ENCODE data around the gene CDK13.
"Not testable (repeated sequence)": the region's sequence is repeated elsewhere in the genome, so short reads cannot be mapped to it uniquely, and the experiment has no call there.

CDK13 gene

DNA sequence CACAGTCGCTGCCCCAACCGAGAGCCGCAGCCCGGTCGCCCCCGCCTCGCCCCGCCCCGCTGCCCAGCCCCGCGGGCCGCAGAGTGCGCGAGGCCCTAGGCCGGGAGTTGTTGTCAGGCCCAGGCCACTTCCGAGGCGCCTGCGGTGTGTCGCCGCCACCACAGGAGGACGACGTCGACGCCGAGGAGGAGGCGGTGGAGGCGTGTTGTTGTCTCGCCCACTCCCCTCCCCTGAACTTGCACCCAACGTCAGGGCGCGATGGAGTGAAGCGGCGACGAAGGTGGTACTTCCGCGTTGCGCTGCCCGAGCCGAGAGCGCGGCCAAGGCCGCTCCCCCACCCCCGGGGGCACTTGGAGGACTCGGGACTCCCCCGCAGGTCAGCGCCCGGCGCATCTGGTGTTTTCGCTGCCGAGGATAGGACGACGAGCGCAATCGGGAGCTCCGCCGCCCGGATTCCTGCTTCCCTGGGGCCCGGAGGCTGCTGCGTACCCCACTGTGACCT, at the start of gene CDK13:
Gene CDK13, plus strand, starts transcription at position 286 of the 502 bp plus-strand sequence. CDS start 386 bp downstream, outside the sequence.
- peak; percentile 92 for DNase-seq (ENCODE audit: low spot score)

DNA sequence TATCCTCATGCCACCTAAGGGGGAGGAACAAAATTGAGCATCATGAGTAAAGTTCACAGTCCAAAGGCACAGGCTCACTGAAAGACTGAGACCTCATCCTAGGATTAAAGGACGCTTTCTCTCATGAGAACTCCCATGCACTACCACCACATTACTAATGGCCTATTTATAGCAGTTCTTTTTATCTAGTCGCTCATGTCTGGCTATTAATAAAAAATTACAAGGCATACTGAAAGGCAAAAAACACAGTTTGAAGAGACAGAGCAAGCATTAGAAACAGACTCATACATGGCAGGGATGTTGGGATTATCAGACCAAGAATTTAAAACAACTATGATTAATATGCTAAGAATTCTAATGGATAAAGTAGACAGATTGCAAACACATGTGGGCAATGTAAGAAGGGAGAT, 46.0 kb upstream of the CDK13 start:
- no peak for DNase-seq (ENCODE audit: low spot score)

DNA sequence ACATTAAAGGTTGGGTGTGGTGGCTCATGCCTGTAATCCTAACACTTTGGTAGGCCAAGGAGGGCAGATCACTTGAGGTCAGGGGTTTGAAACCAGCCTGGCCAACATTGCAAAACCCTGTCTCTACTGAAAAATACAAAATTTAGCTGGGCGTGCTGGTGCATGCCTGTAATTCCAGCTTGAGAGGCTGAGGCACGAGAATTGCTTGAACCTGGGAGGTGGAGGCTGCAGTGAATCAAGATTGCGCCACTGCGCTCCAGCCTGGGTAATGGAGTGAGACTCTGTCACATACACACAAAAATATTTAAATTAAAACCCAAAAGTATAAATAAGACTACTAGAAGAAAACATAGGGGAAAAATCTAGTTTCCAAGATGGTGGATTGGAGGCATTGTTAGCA, 41.9 kb upstream of the CDK13 start:
- DNase-seq (ENCODE audit: low spot score) = no peak

DNA sequence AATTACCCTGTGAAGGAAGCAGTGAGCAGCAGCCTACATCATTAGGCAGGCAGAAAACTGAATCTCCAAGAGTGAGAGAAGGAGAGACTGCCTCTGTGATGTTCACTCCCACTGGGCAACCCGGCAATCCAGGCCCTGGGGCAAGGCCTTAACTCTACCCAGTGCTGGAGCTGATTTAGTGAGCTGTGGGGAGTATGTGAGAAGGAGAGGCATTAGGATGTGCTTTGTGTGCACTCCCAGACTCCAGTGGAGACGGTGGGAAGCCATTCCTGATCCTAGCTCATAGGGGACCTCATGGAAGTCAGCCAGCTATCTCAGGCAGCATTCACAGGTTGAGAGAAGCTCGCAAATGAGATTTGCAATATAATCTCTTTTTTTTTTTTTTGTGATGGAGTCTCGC, 41.1 kb upstream of the CDK13 start:
- DNase-seq (ENCODE audit: low spot score) = no peak

DNA sequence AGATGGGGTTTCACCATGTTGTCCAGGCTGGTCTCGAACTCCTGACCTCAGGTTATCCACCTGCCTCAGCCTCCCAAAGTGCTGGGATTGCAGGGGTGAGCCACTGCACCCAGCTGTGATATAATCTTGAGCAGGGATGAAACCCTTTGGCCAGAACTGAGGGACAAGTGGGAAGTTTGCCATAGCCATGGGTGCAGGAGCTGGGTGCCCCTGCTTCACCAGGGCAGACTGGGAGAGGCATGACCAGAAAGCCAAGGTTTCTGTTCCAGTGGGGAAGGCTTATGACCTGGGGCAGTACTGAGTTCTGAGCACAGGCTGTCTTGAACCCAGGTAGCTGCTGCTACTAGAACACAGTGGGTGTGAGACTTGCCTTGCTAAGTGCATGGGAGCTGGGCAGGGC, 40.5 kb upstream of the CDK13 start:
- DNase-seq (ENCODE audit: low spot score) = no peak

DNA sequence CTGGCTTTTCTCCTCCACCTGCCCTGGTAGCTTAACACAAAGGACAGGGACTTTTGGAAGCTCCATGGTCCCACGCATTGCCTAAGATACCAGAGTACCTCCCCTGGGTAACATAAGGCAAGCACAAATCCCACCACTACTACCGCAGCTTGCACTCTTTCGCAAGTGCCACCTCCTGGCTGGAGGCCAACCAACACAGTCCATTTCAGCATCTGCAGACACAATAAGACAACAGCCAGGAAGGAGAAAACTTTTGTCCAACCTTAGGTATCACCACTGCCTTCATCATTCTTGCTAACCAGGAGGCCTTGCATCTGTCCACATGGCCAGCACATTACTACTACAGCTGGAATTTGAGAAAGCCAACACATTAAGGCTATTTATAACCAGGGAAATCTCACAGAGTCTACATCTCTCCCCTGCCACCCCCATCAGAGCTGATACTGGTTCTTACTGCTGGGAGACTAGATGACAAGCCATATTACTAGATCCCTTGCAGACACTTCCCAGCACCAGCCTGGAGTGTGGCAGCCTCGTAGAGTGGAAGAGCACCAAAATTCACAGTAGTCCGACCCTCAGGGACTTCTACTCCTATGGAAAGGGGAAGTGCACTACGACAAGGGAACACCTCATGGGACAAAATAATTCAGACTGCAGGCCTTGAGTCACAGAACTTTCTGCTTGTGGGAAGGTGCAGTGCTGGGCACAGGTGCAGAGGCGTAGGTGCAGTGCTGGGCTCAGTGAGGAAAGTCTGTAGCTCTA, 39.8 kb upstream of the CDK13 start:
- DNase-seq (ENCODE audit: low spot score) = no peak

DNA sequence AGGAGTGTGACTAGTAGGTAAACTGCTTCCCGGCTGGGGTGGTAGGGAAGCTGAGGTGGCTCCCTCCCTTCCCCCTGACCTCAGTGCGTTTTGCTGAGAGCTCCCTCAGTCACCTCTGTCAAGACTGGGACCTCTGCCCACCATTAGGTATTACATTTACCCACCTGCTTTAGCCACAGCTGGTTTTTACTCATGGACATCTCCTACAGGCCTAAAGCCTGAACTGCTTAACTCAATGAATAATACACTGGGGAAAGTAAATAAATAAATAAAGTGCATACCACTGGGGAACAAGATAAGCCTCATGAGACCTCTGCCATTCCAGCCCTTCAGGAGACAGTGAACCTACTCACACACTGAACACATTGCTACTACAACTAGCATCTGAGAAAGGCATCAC, 38.9 kb upstream of the CDK13 start:
- DNase-seq (ENCODE audit: low spot score) = no peak

DNA sequence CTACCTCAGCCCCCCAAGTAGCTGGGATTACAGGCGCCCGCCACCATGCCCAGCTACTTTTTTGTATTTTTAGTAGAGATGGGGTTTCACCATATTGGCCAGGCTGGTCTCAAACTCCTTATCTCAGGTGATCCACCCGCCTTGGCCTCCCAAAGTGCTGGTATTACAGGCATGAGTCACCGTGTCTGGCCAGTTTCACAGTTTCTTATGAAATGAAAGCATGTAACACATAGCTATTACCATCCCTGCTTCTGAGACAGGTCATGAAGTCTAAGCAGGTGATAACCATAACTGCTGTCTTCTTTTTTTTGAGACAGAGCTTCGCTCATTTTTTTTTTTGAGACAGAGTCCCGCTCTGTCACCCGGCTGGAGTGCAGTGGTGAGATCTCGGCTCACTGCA, 34.2 kb upstream of the CDK13 start:
- not testable (repeated sequence) for DNase-seq (ENCODE audit: low spot score)

DNA sequence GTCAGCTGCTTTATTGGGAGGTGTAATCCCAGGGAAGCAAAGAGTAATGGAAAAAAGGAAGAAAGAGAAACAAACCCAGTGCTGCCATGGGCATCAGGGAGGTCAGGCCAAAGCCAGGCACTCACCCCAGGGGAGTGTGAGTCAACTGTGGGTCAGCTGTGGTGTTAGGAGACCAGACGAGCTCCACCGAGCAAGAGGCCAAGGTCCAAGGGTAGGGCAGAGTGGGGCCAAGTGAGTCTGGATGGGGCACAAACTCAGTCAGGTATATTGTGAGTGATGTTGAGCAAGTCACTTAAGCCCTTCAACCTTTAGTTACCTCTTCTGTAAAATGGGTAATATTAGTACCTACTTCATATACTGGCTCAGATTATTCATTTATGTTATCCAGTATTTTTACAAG, 30.4 kb upstream of the CDK13 start:
- DNase-seq (ENCODE audit: low spot score) = peak; percentile 15

DNA sequence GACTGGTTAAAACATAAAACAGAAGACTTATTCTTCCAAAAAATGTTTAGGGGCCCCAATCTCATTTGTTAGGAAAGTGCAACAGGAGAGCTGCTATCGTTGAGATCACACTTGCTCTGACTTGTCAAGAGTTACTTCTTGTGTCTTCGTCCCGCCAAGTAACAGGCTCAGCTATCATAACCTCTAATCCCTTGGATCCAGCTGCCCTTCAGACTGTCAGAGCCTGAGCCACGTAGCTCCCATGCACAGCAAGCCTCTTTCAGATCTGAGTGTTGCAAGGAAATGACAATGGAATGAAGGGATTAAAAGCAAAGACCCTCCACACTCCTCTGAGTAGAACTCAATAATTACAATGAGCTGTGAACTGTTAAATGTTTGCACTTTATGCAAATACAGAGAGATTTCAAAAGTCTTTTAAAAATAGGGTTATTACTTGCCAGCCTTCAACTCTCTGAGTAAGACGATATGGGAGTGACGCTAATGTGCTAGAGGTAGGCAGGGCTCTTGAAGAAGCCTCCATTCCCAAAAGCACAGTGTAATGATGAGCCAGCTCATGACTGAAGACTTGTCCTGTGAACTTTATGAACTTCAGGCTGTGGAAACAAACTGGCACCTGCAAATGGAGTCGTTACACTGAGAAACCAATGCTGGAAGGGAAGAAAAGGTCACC, 28.4 kb upstream of the CDK13 start:
- DNase-seq (ENCODE audit: low spot score) = no peak

DNA sequence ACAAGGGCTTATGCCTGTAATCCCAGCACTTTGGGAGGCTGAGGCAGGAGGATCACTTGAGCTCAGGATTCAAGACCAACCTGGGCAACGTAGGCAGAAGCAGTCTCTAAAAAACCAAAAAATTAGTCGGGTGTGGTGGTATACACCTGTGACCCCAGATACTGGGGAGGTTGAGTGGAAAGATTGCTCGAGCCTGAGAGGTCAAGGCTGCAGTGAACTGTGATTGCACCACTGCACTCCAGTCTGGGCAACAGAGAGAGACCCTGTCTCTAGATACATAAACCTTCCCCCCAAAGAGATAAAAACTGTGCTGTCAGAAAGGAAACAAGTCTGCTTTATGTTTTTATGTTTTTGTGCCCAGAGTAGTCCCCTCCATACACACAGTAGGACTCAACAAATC, 27.5 kb upstream of the CDK13 start:
- DNase-seq (ENCODE audit: low spot score) = no peak

DNA sequence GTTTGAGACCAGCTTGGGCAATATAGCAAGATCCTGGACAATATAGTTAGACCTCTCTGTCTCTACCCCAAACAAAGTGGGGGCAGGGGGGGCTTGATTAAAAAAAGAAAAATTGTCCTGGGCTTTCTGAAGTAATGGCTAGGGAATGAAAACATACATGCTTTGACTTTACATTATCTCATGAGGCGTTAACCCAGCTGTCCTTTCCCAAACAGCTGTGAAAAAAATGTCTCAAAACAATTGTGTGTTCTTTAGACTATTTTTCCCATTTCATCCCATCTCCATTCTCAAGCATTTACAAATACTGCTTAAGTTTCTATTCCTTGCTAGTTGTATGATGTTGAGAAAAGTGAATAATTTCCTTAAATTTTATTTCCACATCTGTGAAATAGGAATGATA, 27.0 kb upstream of the CDK13 start:
- DNase-seq (ENCODE audit: low spot score) = no peak

DNA sequence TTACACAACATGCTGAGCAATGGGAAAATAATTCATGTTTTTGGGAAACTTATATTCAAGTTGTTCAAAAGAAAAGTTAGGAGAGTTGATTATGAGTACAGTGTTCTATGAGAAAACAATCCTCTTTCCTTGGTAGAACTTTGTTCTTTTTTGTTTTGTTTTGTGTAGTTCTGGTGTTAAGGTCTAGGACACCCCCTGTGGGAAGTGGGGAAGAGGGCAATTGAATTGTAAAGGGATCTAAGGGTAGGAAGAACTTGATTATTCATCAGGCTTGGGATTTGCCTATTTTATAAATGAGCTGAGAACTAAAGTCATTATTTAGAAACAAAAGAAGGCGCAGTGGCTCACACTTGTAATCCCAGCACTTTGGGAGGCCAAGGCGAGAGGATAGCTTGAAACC, 25.9 kb upstream of the CDK13 start:
- no peak for DNase-seq (ENCODE audit: low spot score)

DNA sequence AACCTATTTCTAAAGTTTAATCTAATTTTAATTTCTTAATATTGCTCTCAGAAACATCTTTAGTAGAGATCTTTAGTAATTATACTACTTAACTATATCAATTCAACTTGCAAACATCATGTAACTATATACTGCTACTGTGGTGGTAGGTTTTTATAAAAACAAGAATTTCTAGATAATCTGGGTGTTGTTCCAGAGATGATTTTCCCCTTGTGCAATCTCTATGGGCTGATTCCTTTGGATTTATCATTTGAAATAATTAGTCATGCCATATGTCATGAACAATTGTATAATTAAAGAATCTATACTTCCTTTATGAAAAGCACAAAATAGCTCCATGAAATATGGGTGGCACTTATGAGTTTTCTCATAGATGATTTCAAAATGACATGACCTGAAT, 23.9 kb upstream of the CDK13 start:
- no peak for DNase-seq (ENCODE audit: low spot score)

DNA sequence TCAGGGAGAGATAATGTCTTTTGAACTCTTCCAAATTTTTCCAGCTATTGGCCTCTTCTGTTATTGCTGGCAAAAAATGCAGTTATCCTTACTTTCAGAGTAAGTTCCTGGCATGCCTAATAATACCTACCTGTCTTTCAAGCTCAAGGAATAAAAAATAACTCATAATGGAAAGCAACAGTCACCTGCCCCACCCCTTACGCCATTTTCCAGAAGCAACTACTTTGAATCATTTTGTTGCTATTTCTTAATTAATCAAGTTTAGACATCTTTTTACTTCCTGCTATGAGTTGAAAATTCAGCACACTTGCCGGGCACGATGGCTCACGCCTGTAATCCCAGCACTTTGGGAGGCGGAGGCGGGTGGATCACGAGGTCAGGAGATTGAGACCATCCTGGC, 23.0 kb upstream of the CDK13 start:
- no peak for DNase-seq (ENCODE audit: low spot score)

DNA sequence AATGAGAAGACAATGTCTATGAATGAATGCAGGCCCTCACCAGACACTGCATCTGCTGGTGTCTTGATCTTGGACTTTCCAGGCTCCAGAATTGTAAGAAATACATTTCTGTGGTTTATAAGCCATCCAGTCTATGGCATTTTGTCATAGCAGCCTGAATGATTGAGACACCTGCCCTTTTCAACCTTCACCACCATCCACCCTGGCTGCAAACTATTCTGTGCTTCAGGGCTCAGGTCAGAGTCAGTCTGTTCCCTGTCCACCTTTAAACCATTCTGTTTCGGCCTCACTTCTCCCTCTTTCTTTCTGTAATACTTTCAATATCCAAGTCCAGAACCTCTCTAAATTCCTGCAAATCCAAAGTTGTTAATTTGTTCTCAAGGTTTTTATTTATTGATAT, 15.9 kb upstream of the CDK13 start:
- DNase-seq (ENCODE audit: low spot score) = no peak

DNA sequence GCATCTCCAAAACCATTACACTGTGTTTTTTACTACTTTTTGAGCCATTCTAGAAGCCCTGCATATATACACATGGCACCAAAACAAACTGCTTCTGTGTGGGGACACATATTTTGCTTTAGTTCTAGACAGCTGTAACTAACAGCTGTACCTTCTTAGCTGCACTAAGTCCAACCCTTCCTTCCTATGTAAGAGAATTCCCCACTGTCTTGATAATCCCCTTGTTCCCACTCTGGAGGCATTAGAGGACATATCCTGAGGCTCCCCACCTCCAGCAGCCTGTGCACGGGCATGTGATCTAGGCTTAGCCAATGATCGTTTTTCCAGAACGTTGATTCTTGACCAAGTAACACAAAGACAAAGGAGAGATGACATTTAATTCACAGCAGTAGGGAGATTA, 13.3 kb upstream of the CDK13 start:
- no peak for DNase-seq (ENCODE audit: low spot score)

DNA sequence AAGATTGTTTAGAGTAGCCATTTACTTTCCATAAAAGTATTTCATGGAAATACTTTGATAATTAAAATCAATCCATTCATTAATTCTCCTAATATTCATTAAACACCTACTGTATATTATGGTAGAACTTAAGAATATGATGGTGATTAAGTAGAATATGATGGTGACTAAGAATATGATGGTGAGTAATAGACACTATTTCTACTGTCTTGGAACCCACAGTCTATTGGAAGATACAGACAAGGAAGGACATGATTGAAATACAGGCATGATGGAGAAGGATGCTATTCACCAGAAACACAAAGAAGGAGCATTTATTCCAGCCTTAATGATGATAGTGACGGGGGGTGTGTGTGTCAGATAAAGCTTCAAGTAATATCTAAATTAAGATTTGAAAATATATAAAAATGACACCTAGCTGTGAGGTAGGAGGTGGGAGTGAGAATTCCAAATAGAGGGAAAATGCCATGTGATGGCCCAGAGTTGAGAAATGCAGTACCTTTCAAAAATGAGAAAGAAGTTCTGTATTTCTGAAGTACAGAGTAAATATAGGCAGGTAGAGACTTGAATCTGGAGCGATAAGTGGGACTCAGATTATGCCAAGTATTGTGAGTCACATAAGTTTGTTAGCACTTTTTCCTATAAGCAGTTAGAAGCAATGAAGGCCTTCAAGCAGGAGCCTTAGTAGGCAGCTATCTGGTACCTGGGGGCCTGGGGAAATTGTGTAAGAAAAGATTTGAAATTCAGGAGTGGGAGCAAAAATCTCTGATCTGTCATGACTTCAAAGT, 12.5 kb upstream of the CDK13 start:
- no peak for DNase-seq (ENCODE audit: low spot score)

DNA sequence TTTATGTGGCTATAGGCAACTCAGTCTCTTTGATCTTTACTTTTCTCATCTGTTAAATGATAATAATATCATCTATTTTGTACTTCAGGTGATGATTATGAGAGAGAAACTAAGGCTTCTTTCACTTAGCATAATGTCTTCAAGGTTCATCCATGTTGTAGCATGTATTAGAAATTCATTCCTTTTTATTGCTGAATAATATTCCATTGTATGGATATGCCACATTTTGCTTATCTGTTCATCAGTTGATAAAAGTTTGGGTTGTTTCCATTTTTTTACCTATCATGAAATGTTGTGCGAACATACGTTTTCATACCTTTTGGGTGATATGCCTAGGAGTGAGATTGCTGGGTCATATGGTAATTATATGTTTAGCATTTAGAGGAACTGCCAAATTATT, 7.2 kb upstream of the CDK13 start:
- no peak for DNase-seq (ENCODE audit: low spot score)

DNA sequence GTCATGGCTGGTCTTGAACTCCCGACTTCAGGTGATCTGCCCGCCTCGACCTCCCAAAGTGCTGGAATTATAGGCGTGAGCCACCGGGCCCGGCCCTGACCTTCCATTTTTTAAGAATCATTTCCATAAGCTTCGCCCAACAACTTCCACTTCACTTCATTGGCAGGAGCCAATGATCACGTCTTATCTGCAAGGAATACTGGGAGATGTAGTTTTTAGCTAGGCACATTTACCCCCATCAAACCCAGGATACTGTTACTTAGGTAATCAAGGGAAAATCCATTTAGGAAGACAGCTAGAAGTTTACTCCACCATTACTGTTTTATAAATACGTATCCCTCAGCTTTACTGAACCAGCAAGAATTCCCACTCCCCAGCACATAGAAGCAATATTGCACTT, 3.4 kb upstream of the CDK13 start:
- no peak for DNase-seq (ENCODE audit: low spot score)

DNA sequence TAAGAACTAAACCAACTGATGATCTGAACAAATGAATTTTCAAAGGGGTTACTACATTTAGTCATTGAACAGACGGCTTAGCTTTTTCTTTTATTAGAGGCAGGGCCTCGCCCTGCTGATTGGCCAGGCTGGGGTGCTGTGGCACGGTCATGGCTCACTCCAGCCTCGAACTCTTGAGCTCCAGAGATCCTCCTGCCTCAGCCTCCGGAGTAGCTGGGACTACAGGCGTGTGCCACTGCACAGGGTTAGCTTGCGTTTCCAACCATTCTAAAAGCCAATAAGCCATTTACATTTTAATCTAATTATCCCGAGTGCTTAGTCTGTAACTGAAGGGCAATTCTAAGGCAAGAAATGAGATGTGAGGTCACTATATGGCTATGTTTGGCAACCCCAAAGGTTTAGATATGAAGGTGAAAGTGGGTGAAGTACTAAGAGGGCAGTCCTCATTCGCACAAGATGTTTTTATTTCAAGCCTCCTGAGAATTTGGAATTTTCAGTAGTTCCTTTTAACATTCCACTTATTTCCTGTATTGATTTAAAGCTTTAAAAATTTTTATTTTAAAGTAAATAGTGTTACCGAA, 1.6 kb upstream of the CDK13 start:
- DNase-seq (ENCODE audit: low spot score) = no peak

Measured in kidney tubule cell (primary cell).